Immature natural killer cell (primary cell): ENCODE measurements around the gene CELSR1. TPM values are rescaled to one million over a fixed set of nuclear protein-coding genes. Genes with fewer than 3 reads are reported as not detected.
"Not testable (repeated sequence)": the region's sequence is repeated elsewhere in the genome, so short reads cannot be mapped to it uniquely, and the experiment has no call there.

ENCODE experiments used
- DNase-seq, 3 donors: peaks; one replicate each; pipeline ENCODE4 v3.0.0; 2022; ENCODE audit warnings: mixed read lengths in 1 of 3
- H3K27ac Mint-ChIP-seq, 6 donors: one replicate each; pipeline ENCODE4 v1.8.0; 2020; ENCODE audit warnings: mixed read lengths in 6 of 6, mild to moderate bottlenecking in 5 of 6, inconsistent platforms in 4 of 6, moderate library complexity in 3 of 6
- H3K27me3 Mint-ChIP-seq, 3 donors: one replicate each; pipeline ENCODE4 v1.8.0; 2020 to 2021; ENCODE audit warnings: low read depth in 3 of 3, mild to moderate bottlenecking in 3 of 3, mixed read lengths in 3 of 3, moderate library complexity in 3 of 3, inconsistent platforms in 1 of 3
- H3K36me3 Mint-ChIP-seq, 3 donors: one replicate each; pipeline ENCODE4 v1.8.0; 2020; ENCODE audit warnings: mixed read lengths in 3 of 3, inconsistent platforms in 2 of 3, mild to moderate bottlenecking in 2 of 3
- H3K4me1 Mint-ChIP-seq, 2 donors: one replicate each; pipeline ENCODE4 v1.8.0; 2020; ENCODE audit warnings: inconsistent platforms in 2 of 2, mild to moderate bottlenecking in 2 of 2, mixed read lengths in 2 of 2, moderate library complexity in 1 of 2
- H3K4me3 Mint-ChIP-seq, 5 donors: one replicate each; pipeline ENCODE4 v1.8.0; 2020; ENCODE audit warnings: mild to moderate bottlenecking in 5 of 5, mixed read lengths in 5 of 5, inconsistent platforms in 3 of 5, moderate library complexity in 3 of 5
- H3K9me3 Mint-ChIP-seq, 6 donors: one replicate each; pipeline ENCODE4 v1.8.0; 2020; ENCODE audit warnings: mild to moderate bottlenecking in 6 of 6, mixed read lengths in 6 of 6, inconsistent platforms in 4 of 6, moderate library complexity in 3 of 6
- polyA plus RNA-seq, 3 donors: library from polyadenylated mRNA; unstranded; fragments of 300-500 nt; fragmentation: Illumina TruSeq; gene quantifications; one replicate each; pipeline ENCODE4 v1.2.3, GENCODE V29; 2021

CELSR1 gene
- polyA plus RNA-seq, 3 donors from 2014 or later, result 0.24 to 1.6 (median 1.2) TPM

DNA sequence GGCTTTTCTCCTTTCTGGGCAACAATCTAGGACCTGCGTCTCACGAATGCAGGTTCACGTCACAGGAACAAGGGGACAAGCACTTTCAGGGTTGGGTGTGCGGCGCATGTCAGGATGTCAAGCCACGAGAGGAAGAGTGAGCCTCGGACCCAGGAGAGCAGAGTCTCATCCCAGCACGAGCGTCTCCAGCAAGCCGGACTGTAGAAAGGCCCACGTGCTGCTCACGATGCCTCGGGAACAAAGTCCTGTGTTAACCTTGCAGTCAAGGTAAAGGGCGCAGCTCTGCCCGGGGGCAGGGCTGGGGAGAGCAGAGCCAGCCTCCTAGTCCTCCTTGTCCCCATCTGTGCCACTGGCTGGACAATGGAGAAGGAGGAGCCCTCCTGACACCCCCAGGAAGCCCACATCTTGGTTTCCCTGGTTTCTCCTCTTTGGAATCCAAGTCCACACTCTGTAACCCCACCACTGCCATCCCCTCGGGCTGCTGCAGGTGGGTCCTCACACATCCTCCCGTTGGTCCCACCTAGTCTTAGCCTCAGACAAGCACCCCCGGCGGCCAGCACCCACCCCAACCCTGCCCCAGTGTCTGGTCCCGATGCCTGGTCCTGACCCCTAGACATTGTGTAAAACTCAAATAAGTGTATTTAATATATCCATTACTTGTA lies 63.4 kb downstream of the CELSR1 start:
- H3K27me3 Mint-ChIP-seq, result peaks cover 2 to 8% (median 4%) of the 10 kb centered on the region in 3 donors
- H3K36me3 Mint-ChIP-seq, result no peaks in the 10 kb centered on the region
- H3K4me1 Mint-ChIP-seq, result peaks cover 3 to 15% of the 10 kb centered on the region in 2 donors
- H3K9me3 Mint-ChIP-seq, result peaks cover 0 to 3% (median 0%) of the 10 kb centered on the region in 6 donors
- H3K4me3 Mint-ChIP-seq, result no peak overlapping the region
- DNase-seq, result no peak
- H3K27ac Mint-ChIP-seq, result no peak overlapping the region

GRCh38 chr22:46473021-46473779 lies 64.2 kb downstream of the CELSR1 start:
- Mint-ChIP-seq H3K27ac (no peak overlapping the region), H3K4me1 (peaks cover 3 to 15% of the 10 kb centered on the region in 2 donors), H3K36me3 (no peaks in the 10 kb centered on the region), H3K9me3 (peaks cover 0 to 3% (median 0%) of the 10 kb centered on the region in 6 donors), H3K27me3 (peaks cover 2 to 6% (median 3%) of the 10 kb centered on the region in 3 donors), H3K4me3 (no peak overlapping the region)
- DNase-seq, result no peak

GRCh38 chr22:46472722-46473016 lies 64.8 kb downstream of the CELSR1 start:
- H3K27me3 Mint-ChIP-seq, result peaks cover 2 to 3% (median 3%) of the 10 kb centered on the region in 3 donors

GRCh38 chr22:46471901-46472721 lies 65.3 kb downstream of the CELSR1 start:
- Mint-ChIP-seq H3K36me3 (no peaks in the 10 kb centered on the region), H3K9me3 (peaks cover 0 to 3% (median 0%) of the 10 kb centered on the region in 6 donors), H3K4me1 (peaks cover 3 to 14% of the 10 kb centered on the region in 2 donors), H3K27ac (no peak overlapping the region), H3K4me3 (no peak overlapping the region), H3K27me3 (peaks cover 2 to 3% (median 3%) of the 10 kb centered on the region in 3 donors)
- no peak for DNase-seq

More at GRCh38 chr22:46472722-46473016, 64.8 kb downstream of the CELSR1 start:
- no peak for DNase-seq
- Mint-ChIP-seq H3K27ac (no peak overlapping the region), H3K4me3 (no peak overlapping the region), H3K36me3 (no peaks in the 10 kb centered on the region), H3K9me3 (peaks cover 0 to 3% (median 0%) of the 10 kb centered on the region in 6 donors), H3K4me1 (peaks cover 3 to 15% of the 10 kb centered on the region in 2 donors)

DNA sequence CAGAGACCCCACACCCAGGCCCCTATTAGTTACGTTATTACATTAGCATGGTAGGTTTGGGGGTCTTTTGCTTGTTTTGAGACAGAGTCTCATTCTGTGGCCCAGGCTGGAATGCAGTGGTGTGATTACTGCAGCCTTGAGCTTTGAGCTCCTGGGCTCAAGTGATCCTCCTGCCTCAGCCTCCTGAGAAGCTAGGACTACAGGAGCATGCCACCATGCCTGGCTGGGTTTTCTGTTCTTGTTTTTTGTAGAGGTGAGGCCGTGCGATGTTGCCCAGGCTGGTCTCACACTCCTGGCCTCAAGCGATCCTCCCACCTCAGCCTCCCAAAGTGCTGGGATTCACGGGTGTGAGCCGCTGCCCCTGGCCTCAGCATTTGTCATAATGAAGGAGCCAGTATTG lies 66.1 kb downstream of the CELSR1 start:
- H3K27ac Mint-ChIP-seq, H3K36me3 Mint-ChIP-seq: not testable (repeated sequence)

GRCh38 chr22:46469711-46470110 lies 67.7 kb downstream of the CELSR1 start:
- no peaks in the 10 kb centered on the region for H3K4me1 Mint-ChIP-seq
- no peak for DNase-seq
- no peaks in the 10 kb centered on the region for H3K9me3 Mint-ChIP-seq
- H3K4me3 Mint-ChIP-seq, result no peak overlapping the region
- peaks cover 0 to 6% (median 0%) of the 10 kb centered on the region in 3 donors for H3K27me3 Mint-ChIP-seq
- H3K27ac Mint-ChIP-seq, result peak overlapping the region in 1 of 6 donors; percentile 73
- H3K36me3 Mint-ChIP-seq, result no peaks in the 10 kb centered on the region

More for the DNA sequence above, 66.1 kb downstream of the CELSR1 start:
- not testable (repeated sequence) for DNase-seq, H3K4me1 Mint-ChIP-seq, H3K9me3 Mint-ChIP-seq, H3K27me3 Mint-ChIP-seq, H3K4me3 Mint-ChIP-seq

- no peaks in the 10 kb centered on the region for H3K36me3 Mint-ChIP-seq
- peaks cover 1 to 4% (median 2%) of the 10 kb centered on the region in 3 donors for H3K27me3 Mint-ChIP-seq
- no peak overlapping the region for H3K27ac Mint-ChIP-seq
- no peak for DNase-seq
- H3K9me3 Mint-ChIP-seq, result no peaks in the 10 kb centered on the region
- H3K4me1 Mint-ChIP-seq, result no peaks in the 10 kb centered on the region
- H3K4me3 Mint-ChIP-seq, result no peak overlapping the region
Observed at GRCh38 chr22:46467006-46467405, 70.4 kb downstream of the CELSR1 start.

DNA sequence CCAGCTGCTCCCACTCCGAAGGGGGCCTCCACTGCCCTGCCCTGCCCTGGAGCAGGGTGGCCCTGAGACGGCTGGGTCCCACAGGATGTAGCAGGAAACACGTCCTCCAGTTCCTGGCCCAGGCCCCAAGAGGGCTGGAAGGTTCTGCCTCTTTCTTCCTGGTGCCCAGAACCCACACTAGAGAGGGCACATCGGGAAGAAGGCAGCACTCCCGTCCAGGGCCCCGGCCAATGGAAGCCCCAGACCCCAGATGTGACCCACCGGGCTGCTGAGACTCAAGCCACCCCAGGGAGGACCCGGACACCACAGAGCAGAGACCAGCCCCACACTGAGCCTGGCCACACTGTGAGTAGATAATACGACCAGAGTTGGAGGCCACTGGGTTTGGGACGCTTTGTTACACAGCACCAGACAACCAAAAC lies 71.2 kb downstream of the CELSR1 start:
- H3K27me3 Mint-ChIP-seq, result peaks cover 1 to 4% (median 2%) of the 10 kb centered on the region in 3 donors
- no peaks in the 10 kb centered on the region for H3K4me1 Mint-ChIP-seq

DNA sequence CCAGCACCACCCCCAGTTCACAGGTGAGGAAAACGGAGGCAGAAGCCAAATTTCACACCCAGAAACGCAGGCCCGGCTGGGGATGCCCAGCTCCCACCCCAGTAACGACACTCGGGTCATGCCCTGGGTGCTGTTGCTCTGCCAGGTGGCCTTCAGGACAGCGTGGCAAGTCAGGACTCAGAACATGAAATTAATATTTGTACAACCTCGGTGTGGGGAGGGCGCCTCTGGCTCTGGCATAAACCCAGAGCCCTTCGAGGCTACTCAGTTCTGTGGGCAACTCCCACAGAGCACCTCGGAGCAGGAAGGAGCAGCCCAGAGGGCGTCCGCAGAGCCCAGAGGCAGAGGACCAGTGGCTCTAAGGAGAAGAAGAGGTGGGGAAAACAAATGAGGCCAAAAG lies 71.6 kb downstream of the CELSR1 start:
- Mint-ChIP-seq H3K27me3 (peaks cover 1 to 4% (median 2%) of the 10 kb centered on the region in 3 donors), H3K36me3 (no peaks in the 10 kb centered on the region), H3K27ac (no peak overlapping the region), H3K4me1 (no peaks in the 10 kb centered on the region), H3K4me3 (no peak overlapping the region), H3K9me3 (no peaks in the 10 kb centered on the region)
- DNase-seq, result no peak

More for the DNA sequence above, 71.2 kb downstream of the CELSR1 start:
- Mint-ChIP-seq H3K27ac (no peak overlapping the region), H3K4me3 (no peak overlapping the region), H3K36me3 (no peaks in the 10 kb centered on the region), H3K9me3 (no peaks in the 10 kb centered on the region)
- DNase-seq, result no peak

DNA sequence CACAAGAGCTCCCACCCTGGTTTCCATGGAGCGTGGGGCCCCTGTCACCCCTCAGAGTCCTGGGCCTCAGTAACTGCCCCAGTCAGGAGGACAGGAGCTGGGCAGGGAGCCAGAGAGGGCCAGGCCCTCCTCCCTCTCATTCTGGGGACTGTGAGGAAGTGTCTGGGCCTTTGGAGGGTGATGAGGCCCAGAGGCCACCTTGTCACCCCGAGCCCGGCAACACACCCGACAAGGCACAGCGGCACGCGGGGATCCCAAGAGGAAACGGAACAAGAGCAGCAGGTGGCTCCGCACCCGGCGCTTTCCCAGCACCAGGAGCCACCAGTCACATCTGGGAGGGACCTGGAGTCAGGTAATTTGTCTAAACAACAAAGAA lies 72.1 kb downstream of the CELSR1 start:
- no peak for DNase-seq
- no peak overlapping the region for H3K27ac Mint-ChIP-seq
- peaks cover 1 to 4% (median 3%) of the 10 kb centered on the region in 3 donors for H3K27me3 Mint-ChIP-seq
- H3K4me3 Mint-ChIP-seq, result no peak overlapping the region
- no peaks in the 10 kb centered on the region for H3K9me3 Mint-ChIP-seq
- no peaks in the 10 kb centered on the region for H3K36me3 Mint-ChIP-seq
- no peaks in the 10 kb centered on the region for H3K4me1 Mint-ChIP-seq

DNA sequence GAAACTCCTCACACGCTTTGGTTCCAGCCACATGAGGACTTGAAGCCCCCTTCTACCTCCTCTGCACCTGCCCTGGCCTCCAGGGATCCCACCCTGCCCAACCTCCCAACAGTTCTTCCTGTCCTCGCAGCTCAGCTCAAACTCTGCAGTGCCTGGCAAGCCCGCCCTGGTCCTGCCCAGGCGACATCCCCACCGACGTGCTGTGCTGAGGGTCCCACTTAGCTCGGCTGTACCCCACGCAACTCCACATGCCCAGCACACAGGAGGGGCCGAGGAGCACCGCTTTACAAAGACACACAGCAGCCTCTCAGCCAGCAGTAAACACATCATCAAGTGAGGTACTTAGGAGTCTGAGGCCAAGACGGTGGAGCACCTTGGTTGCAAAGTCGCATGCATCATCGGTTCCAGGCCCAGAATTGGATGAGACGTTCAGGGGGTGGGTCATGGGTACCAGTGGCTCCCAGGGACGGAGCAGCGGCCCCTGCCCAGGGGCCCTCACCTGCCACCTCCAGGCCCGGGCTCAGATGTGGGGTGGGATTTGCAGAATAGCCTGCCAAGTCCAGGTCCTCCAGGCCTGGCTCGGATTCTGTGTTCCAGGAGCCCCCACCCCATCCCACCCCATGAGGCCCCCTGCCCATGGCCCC lies 72.6 kb downstream of the CELSR1 start:
- H3K27me3 Mint-ChIP-seq, result peaks cover 1 to 4% (median 4%) of the 10 kb centered on the region in 3 donors
- H3K36me3 Mint-ChIP-seq, result no peaks in the 10 kb centered on the region
- no peaks in the 10 kb centered on the region for H3K9me3 Mint-ChIP-seq
- no peaks in the 10 kb centered on the region for H3K4me1 Mint-ChIP-seq
- no peak for DNase-seq
- H3K4me3 Mint-ChIP-seq, result no peak overlapping the region
- peak overlapping the region in 1 of 6 donors; percentile 32 for H3K27ac Mint-ChIP-seq

DNA sequence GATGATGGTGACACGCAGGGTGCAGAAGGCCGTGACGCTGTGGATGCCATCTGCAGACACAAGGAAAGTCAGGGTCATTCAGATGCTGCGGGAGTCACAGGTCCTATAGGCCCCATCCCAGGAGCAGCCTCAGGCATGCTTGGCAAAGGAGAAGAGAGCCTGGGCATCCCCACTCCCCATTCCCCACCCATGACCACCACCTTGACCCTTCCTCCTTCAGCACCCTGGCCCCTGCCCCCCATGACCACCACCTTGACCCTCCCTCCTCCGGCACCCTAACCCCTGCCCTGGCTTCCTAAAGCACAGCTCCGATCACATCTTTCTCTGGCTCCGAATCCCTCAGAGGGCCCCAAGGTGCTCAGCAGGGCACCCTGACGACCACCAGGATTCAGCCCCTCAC lies 73.1 kb downstream of the CELSR1 start:
- DNase-seq, result no peak
- no peak overlapping the region for H3K27ac Mint-ChIP-seq
- peaks cover 1 to 4% (median 4%) of the 10 kb centered on the region in 3 donors for H3K27me3 Mint-ChIP-seq
- no peaks in the 10 kb centered on the region for H3K9me3 Mint-ChIP-seq
- H3K4me3 Mint-ChIP-seq, result no peak overlapping the region
- no peaks in the 10 kb centered on the region for H3K4me1 Mint-ChIP-seq
- no peaks in the 10 kb centered on the region for H3K36me3 Mint-ChIP-seq

DNA sequence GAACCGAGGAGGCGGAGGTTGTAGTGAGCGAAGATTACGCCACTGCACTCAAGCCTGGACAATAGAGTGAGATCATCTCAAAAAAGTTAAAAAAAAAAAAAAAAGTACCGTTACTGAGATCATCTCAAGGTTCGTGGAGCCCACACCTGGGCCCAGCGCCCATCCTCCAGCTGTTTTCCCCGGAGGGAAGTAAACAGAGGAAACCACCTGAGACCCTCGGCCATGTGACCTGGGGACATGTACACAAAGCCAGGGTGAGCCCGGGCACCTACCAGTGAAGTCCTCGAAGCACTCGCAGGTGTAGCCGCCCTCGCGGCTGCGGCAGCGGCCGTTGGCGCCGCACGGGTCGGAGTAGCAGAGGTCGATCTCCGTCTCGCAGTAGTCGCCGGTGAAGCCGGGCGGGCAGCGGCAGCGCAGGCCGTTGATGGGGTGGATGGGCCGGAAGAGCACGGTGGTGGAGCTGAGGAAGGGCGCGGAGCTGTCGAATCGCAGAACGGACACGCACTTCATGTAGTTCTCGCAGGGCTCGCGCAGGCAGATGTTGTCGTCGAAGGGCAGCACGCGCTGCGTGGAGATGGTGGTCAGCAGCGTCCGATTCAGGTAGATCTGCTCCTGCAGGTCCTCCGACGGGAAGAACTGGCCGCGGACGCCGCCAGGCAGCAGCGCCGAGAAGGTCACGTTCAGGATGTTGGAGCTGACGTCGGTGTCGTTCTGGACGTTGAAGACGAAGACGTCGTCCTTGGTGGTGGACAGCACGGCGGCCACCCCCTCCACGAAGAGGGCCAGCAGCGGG lies 73.8 kb downstream of the CELSR1 start:
- no peaks in the 10 kb centered on the region for H3K4me1 Mint-ChIP-seq
- no peak overlapping the region for H3K27ac Mint-ChIP-seq
- DNase-seq, result no peak
- no peaks in the 10 kb centered on the region for H3K36me3 Mint-ChIP-seq
- no peak overlapping the region for H3K4me3 Mint-ChIP-seq
- H3K27me3 Mint-ChIP-seq, result peaks cover 1 to 4% (median 4%) of the 10 kb centered on the region in 3 donors
- H3K9me3 Mint-ChIP-seq, result no peaks in the 10 kb centered on the region
